ES-I3 (cell line): ENCODE data around the gene RAB40A.

Experiments
- H3K36me3 ChIP-seq: 2 replicates; pipeline ENCODE4 v1.6.1; 2013; ENCODE audit warnings: mild to moderate bottlenecking, low read length, control low read depth, moderate library complexity; ENCODE audit not compliant: insufficient read depth
- H3K4me1 ChIP-seq: 2 replicates; pipeline ENCODE4 v1.6.1; 2013; ENCODE audit warnings: mild to moderate bottlenecking, control low read depth, low read length; ENCODE audit not compliant: insufficient read depth
- H3K9ac ChIP-seq: 2 replicates; pipeline ENCODE4 v1.6.1; 2013; ENCODE audit warnings: low read depth, mild to moderate bottlenecking, low read length, moderate library complexity
- H3K9me3 ChIP-seq: 2 replicates; pipeline ENCODE4 v1.6.1; 2013; ENCODE audit warnings: mild to moderate bottlenecking, low read length, moderate library complexity; ENCODE audit not compliant: control insufficient read depth, insufficient read depth

RAB40A gene

GRCh38 chrX:103536732-103537131 lies 17.4 kb upstream of the RAB40A start:
- Histone ChIP-seq H3K4me1 (no peaks in the 10 kb centered on the region), H3K9me3 (no peaks in the 10 kb centered on the region), H3K9ac (no peak overlapping the region), H3K36me3 (no peaks in the 10 kb centered on the region)

GRCh38 chrX:103536071-103536470 lies 16.8 kb upstream of the RAB40A start:
- H3K4me1 ChIP-seq, result no peaks in the 10 kb centered on the region
- no peaks in the 10 kb centered on the region for H3K36me3 ChIP-seq
- no peaks in the 10 kb centered on the region for H3K9me3 ChIP-seq
- H3K9ac ChIP-seq, result no peak overlapping the region

GRCh38 chrX:103535206-103535605 lies 15.9 kb upstream of the RAB40A start:
- Histone ChIP-seq H3K9me3 (no peaks in the 10 kb centered on the region), H3K36me3 (no peaks in the 10 kb centered on the region), H3K9ac (no peak overlapping the region), H3K4me1 (no peaks in the 10 kb centered on the region)

GRCh38 chrX:103533511-103534216 lies 14.4 kb upstream of the RAB40A start:
- H3K4me1 ChIP-seq, result no peaks in the 10 kb centered on the region
- no peaks in the 10 kb centered on the region for H3K9me3 ChIP-seq
- H3K36me3 ChIP-seq, result no peaks in the 10 kb centered on the region
- H3K9ac ChIP-seq, result peak overlapping the region; percentile 61; the same call in 1 of the 2 replicates

GRCh38 chrX:103531002-103531401 lies 11.7 kb upstream of the RAB40A start:
- no peak overlapping the region for H3K9ac ChIP-seq
- no peaks in the 10 kb centered on the region for H3K9me3 ChIP-seq
- no peaks in the 10 kb centered on the region for H3K4me1 ChIP-seq
- H3K36me3 ChIP-seq, result no peaks in the 10 kb centered on the region

- Histone ChIP-seq H3K9ac (no peak overlapping the region), H3K36me3 (no peaks in the 10 kb centered on the region), H3K4me1 (no peaks in the 10 kb centered on the region), H3K9me3 (no peaks in the 10 kb centered on the region)
These were observed 11.3 kb upstream of the RAB40A start for GRCh38 chrX:103530545-103530944.

GRCh38 chrX:103529550-103529949 lies 10.3 kb upstream of the RAB40A start:
- Histone ChIP-seq H3K36me3 (no peaks in the 10 kb centered on the region), H3K9me3 (no peaks in the 10 kb centered on the region), H3K4me1 (no peaks in the 10 kb centered on the region), H3K9ac (no peak overlapping the region)

- Histone ChIP-seq H3K4me1 (no peaks in the 10 kb centered on the region), H3K36me3 (peaks cover 2% of the 10 kb centered on the region; the same call in 1 of the 2 replicates), H3K9me3 (no peaks in the 10 kb centered on the region), H3K9ac (no peak overlapping the region)
These were observed 5.5 kb upstream of the RAB40A start for GRCh38 chrX:103524747-103525146.

GRCh38 chrX:103523605-103524004 lies 4.3 kb upstream of the RAB40A start:
- no peak overlapping the region for H3K9ac ChIP-seq
- no peaks in the 10 kb centered on the region for H3K4me1 ChIP-seq
- H3K36me3 ChIP-seq, result peaks cover 2% of the 10 kb centered on the region; the same call in 1 of the 2 replicates
- H3K9me3 ChIP-seq, result no peaks in the 10 kb centered on the region

- Histone ChIP-seq H3K36me3 (peaks cover 2% of the 10 kb centered on the region; the same call in 1 of the 2 replicates), H3K4me1 (no peaks in the 10 kb centered on the region), H3K9me3 (no peaks in the 10 kb centered on the region), H3K9ac (no peak overlapping the region)
These were observed 1.1 kb upstream of the RAB40A start for GRCh38 chrX:103520386-103520785.

GRCh38 chrX:103518571-103518970 lies 718 bp downstream of the RAB40A start:
- Histone ChIP-seq H3K36me3 (no peaks in the 10 kb centered on the region; the same call in 1 of the 2 replicates), H3K9me3 (no peaks in the 10 kb centered on the region), H3K9ac (no peak overlapping the region), H3K4me1 (no peaks in the 10 kb centered on the region; the same call in 1 of the 2 replicates)

GRCh38 chrX:103517246-103517645 lies 2.0 kb downstream of the RAB40A start:
- peaks cover 4% of the 10 kb centered on the region for H3K4me1 ChIP-seq
- no peaks in the 10 kb centered on the region for H3K9me3 ChIP-seq
- no peaks in the 10 kb centered on the region; the same call in 1 of the 2 replicates for H3K36me3 ChIP-seq
- H3K9ac ChIP-seq, result no peak overlapping the region

GRCh38 chrX:103513476-103514108 lies 5.7 kb downstream of the RAB40A start:
- Histone ChIP-seq H3K36me3 (no peaks in the 10 kb centered on the region), H3K4me1 (peaks cover 4% of the 10 kb centered on the region), H3K9me3 (no peaks in the 10 kb centered on the region), H3K9ac (no peak overlapping the region)

GRCh38 chrX:103513067-103513466 lies 6.2 kb downstream of the RAB40A start:
- H3K4me1 ChIP-seq, result peaks cover 4% of the 10 kb centered on the region
- H3K9me3 ChIP-seq, result no peaks in the 10 kb centered on the region
- no peaks in the 10 kb centered on the region for H3K36me3 ChIP-seq
- no peak overlapping the region for H3K9ac ChIP-seq

GRCh38 chrX:103510031-103510430 lies 9.3 kb downstream of the RAB40A start:
- H3K9ac ChIP-seq, result no peak overlapping the region
- H3K36me3 ChIP-seq, result no peaks in the 10 kb centered on the region
- peaks cover 4% of the 10 kb centered on the region for H3K4me1 ChIP-seq
- H3K9me3 ChIP-seq, result no peaks in the 10 kb centered on the region
